HepG2 (cell line): ENCODE measurements around the gene LEPROT. TPM values are rescaled to one million over a fixed set of nuclear protein-coding genes. Genes with fewer than 3 reads are reported as not detected.

Experiments used
- ATAC-seq: fragments of 200-7000 bp; cut with Tn5 transposase; 3 replicates; pipeline ENCODE4 v1.9.1; 2020; ENCODE audit warnings: mild to moderate bottlenecking, moderate library complexity
- BruUV-seq: library from RNA; stranded (reverse); fragments of 400-500 nt; replicated peaks from 2 replicates; lab custom pipeline; 2021; lab: Mats Ljungman, UMichigan
- CTCF ChIA-PET: fragments of 300-600 bp; formaldehyde crosslinking; extraction: SDS; loops from one replicate; lab custom pipeline; 2021; ENCODE audit warnings: low total read pairs, inconsistent platforms, low intra/inter-chr PET ratio; lab: Yijun Ruan, JAX
- POLR2A ChIA-PET: fragments of 350-600 bp; sonication (Branson Sonifier 250); formaldehyde crosslinking; loops from one replicate; lab custom pipeline; 2020; ENCODE audit warnings: antibody characterized with exemption, inconsistent platforms; lab: Yijun Ruan, JAX
- DNase-seq: peaks from one replicate; pipeline ENCODE4 v3.0.0-alpha.2; 2015; ENCODE audit warnings: low spot score
- FAIRE-seq: peaks from 3 replicates; lab custom pipeline; 2011; peaks lifted over from hg19 to GRCh38; lab: Jason Lieb, UNC
- H2AFZ ChIP-seq: one replicate; pipeline ENCODE4 v1.6.1; 2011; ENCODE audit warnings: low read length, inconsistent platforms
- H3K27ac ChIP-seq: fragments of 300-600 bp; 3 replicates; pipeline ENCODE4 v1.8.0; 2011; ENCODE audit warnings: mixed run types, mild to moderate bottlenecking, mixed read lengths, low read length, inconsistent platforms; ENCODE audit not compliant: insufficient read depth; ENCODE audit errors: extremely low read length
- H3K27me3 ChIP-seq, 2 experiments: fragments of 200-600 bp in 1 of 2; 2 replicates in 1 of 2; 3 replicates in 1 of 2; pipeline versions ENCODE4 v1.6.0 to v1.8.0; 2011; ENCODE audit warnings: low read length in 2 of 2, mild to moderate bottlenecking in 2 of 2, moderate library complexity in 2 of 2, inconsistent platforms in 1 of 2; ENCODE audit not compliant: insufficient read depth in 2 of 2, control insufficient read depth in 1 of 2
- H3K36me3 ChIP-seq, 2 experiments: fragments of 200-600 bp in 1 of 2; replicated peaks in 1 of 2; 2 replicates in 1 of 2; 3 replicates in 1 of 2; pipeline versions ENCODE4 v1.5.1 to v1.8.0; 2011; ENCODE audit warnings: low read length in 2 of 2, inconsistent platforms in 1 of 2; ENCODE audit not compliant: insufficient read depth in 2 of 2, control insufficient read depth in 1 of 2
- H3K4me1 ChIP-seq: 2 replicates; pipeline ENCODE4 v1.5.1; 2012; ENCODE audit warnings: low read length, inconsistent platforms; ENCODE audit not compliant: insufficient read depth
- H3K4me2 ChIP-seq: 2 replicates; pipeline ENCODE4 v1.6.0; 2011; ENCODE audit warnings: low read depth, low read length, inconsistent platforms
- H3K4me3 ChIP-seq, 3 experiments: fragments of 200-600 bp in 1 of 3; sonication (generic), shearing (Covaris generic) in 1 of 3; replicated peaks in 1 of 3; 2 replicates each; pipeline ENCODE4 v1.5.1; 2011 to 2016; ENCODE audit warnings: low read length in 3 of 3, inconsistent platforms in 2 of 3, low read depth in 2 of 3, mild to moderate bottlenecking in 2 of 3, control low read depth in 1 of 3, mixed read lengths in 1 of 3; ENCODE audit not compliant: insufficient read depth in 1 of 3
- H3K79me2 ChIP-seq: one replicate; pipeline ENCODE4 v1.6.1; 2011; ENCODE audit warnings: low read length, inconsistent platforms; ENCODE audit not compliant: insufficient read depth
- H3K9ac ChIP-seq: 2 replicates; pipeline ENCODE4 v1.6.0; 2011; ENCODE audit warnings: mild to moderate bottlenecking, low read depth, low read length, inconsistent platforms; ENCODE audit not compliant: insufficient read depth
- H3K9me3 ChIP-seq: 2 replicates; pipeline ENCODE4 v1.5.1; 2012; ENCODE audit warnings: mild to moderate bottlenecking, low read length
- H4K20me1 ChIP-seq: 2 replicates; pipeline ENCODE4 v1.6.0; 2011; ENCODE audit warnings: inconsistent platforms, mild to moderate bottlenecking, low read length, moderate library complexity; ENCODE audit not compliant: insufficient read depth
- HNRNPLL ChIP-seq: fragments of 200-400 bp; formaldehyde crosslinking; IDR thresholded peaks from 2 replicates; pipeline ENCODE4 v1.6.1; 2017; ENCODE audit warnings: mild to moderate bottlenecking, low read depth, low read length; ENCODE audit not compliant: poor library complexity, severe bottlenecking
- MATR3 ChIP-seq: sonication (generic); formaldehyde crosslinking; IDR thresholded peaks from 2 replicates; pipeline ENCODE4 v1.4.0; 2020; ENCODE audit warnings: missing genetic modification reagents
- MTA1 ChIP-seq: sonication (generic); formaldehyde crosslinking; IDR thresholded peaks from 2 replicates; pipeline ENCODE4 v1.4.0; 2020; ENCODE audit warnings: missing genetic modification reagents, mild to moderate bottlenecking, borderline replicate concordance
- MXD4 ChIP-seq: IDR thresholded peaks from 2 replicates; pipeline ENCODE4 v1.6.1; 2016; ENCODE audit warnings: mild to moderate bottlenecking, missing biosample characterization, missing genetic modification reagents
- NFKBIZ ChIP-seq: IDR thresholded peaks from 2 replicates; pipeline ENCODE4 v1.6.1; 2018; ENCODE audit warnings: missing genetic modification reagents, missing compliant biosample characterization
- POGZ ChIP-seq: sonication (generic); formaldehyde crosslinking; IDR thresholded peaks from 2 replicates; pipeline ENCODE4 v1.4.0; 2020; ENCODE audit warnings: mild to moderate bottlenecking, missing genetic modification reagents
- RERE ChIP-seq: IDR thresholded peaks from 2 replicates; pipeline ENCODE4 v1.6.1; 2016; ENCODE audit warnings: low read depth, missing genetic modification reagents, missing compliant biosample characterization
- RFXANK ChIP-seq: IDR thresholded peaks from 2 replicates; pipeline ENCODE4 v1.6.1; 2016
- TOPORS ChIP-seq: sonication (generic); formaldehyde crosslinking; IDR thresholded peaks from 2 replicates; pipeline ENCODE4 v1.8.0; 2023; ENCODE audit warnings: mild to moderate bottlenecking, missing genetic modification reagents
- XRCC5 ChIP-seq: fragments of 200-400 bp; formaldehyde crosslinking; optimal IDR thresholded peaks from 2 replicates; pipeline ENCODE3; 2017; ENCODE audit warnings: mild to moderate bottlenecking, low read length
- ZNF224 ChIP-seq: sonication (generic); formaldehyde crosslinking; IDR thresholded peaks from 2 replicates; pipeline ENCODE4 v1.5.0; 2020; ENCODE audit warnings: mild to moderate bottlenecking, missing genetic modification reagents
- ZNF281 ChIP-seq: sonication (generic); formaldehyde crosslinking; IDR thresholded peaks from 2 replicates; pipeline ENCODE4 v1.4.0; 2020; ENCODE audit warnings: missing genetic modification reagents, borderline replicate concordance
- ZNF335 ChIP-seq: sonication (generic); formaldehyde crosslinking; IDR thresholded peaks from 2 replicates; pipeline ENCODE4 v1.4.0; 2020; ENCODE audit warnings: missing genetic modification reagents
- ZNF552 ChIP-seq: sonication (generic); formaldehyde crosslinking; IDR thresholded peaks from 2 replicates; pipeline ENCODE4 v1.9.0; 2022; ENCODE audit warnings: missing genetic modification reagents, mild to moderate bottlenecking, borderline replicate concordance
- ZNF652 ChIP-seq: IDR thresholded peaks from 2 replicates; pipeline ENCODE4 v1.6.1; 2016; ENCODE audit warnings: low read depth, borderline replicate concordance
- WGBS: methylation state at CpG from one replicate; pipeline ENCODE4 v1.1.6; 2017; ENCODE audit warnings: low lambda C conversion rate; 5-methylcytosine and 5-hydroxymethylcytosine counted together
- in situ Hi-C: cut with HindIII; loops from 2 replicates; pipeline ENCODE4 v1.10.0; 2017; ENCODE audit warnings: low pct_unique_long_range_greater_than_20kb; ENCODE audit not compliant: extremely low pct_ligation_motif_present
- intact Hi-C: fragments of 100-400 bp; cut with micrococcal nuclease; formaldehyde crosslinking; loops from one replicate; pipeline ENCODE4 v1.10.0; 2022; ENCODE audit not compliant: unreplicated experiment
- polyA plus RNA-seq, 8 experiments: library from polyadenylated mRNA; depleted of rRNA in 3 of 8; stranded (reverse) in 7 of 8; unstranded in 1 of 8; fragments of >200 nt; fragmentation: Illumina TruSeq in 4 of 8; extraction: Trizol in 4 of 8; gene quantifications; 2 replicates each; pipeline versions ENCODE4 v1.2.1 to v1.2.3, GENCODE V29; 2011 to 2016; ENCODE audit warnings: low read depth in 4 of 8, missing spikeins in 1 of 8, mixed read lengths in 1 of 8; ENCODE audit not compliant: insufficient read depth in 1 of 8
- total RNA-seq, 5 experiments: library from RNA; depleted of rRNA; stranded (reverse); fragments of >200 nt; fragmentation: Illumina TruSeq; extraction: Trizol; gene quantifications; 2 replicates each; pipeline ENCODE4 v1.2.3, GENCODE V29; 2016; ENCODE audit warnings: low read depth in 1 of 5

Gene LEPROT
- total and polyA plus RNA-seq, 2 of the 13 experiments (the other 11 are each of a cell fraction or from before 2014, with no cell fraction given) = 36.8 to 51.4 TPM

DNA sequence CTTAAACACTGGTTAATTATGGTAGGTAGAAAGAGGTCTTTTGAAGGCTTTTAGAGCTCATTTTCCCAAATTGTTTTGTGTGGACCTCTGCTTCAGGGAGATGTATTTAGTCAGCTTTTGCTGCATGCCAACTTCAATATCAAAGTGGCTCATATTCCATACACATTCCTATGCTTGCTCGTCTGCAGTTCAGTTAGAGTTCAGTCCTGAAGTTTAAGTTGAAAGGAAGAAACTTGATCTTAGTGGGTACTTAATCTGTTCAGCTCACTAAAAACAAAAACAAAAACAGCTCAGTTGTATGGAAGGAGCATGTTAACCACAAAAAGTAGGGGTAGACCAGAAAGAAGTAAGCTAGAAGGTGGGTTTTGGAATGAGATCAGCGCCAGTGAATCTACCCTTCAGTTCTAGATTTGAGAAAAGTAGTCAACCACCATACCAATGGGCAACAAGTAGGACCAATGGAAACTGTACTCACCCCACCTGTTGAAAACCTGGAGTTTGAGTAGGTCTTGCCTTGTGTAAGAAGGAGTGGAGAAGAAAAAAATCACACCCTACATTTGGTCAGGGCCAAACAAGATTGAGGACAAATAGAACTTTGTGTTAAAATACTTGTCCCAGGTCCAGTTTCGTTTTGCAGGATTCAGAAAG lies 58.0 kb downstream of the LEPROT start:
- POLR2A ChIA-PET = no interaction called here

More for the DNA sequence above, 58.0 kb downstream of the LEPROT start:
- Histone ChIP-seq H3K27me3 (no peaks in the 10 kb centered on the region), H3K79me2 (no peaks in the 10 kb centered on the region), H3K27ac (no peak overlapping the region), H3K4me3 (no peak overlapping the region), H3K36me3 (no peaks in the 10 kb centered on the region), H4K20me1 (no peaks in the 10 kb centered on the region), H3K4me2 (no peak overlapping the region), H2AFZ (no peak overlapping the region), H3K4me1 (peaks cover 62% of the 10 kb centered on the region), H3K9ac (no peak overlapping the region), H3K9me3 (no peaks in the 10 kb centered on the region)
- FAIRE-seq = no peak
- BruUV-seq = no TSS peak
- CTCF ChIA-PET = no interaction called here
- intact Hi-C loops = no loop called here
- no peak for ATAC-seq
- 84% methylated on average over 3 of the region's 3 CpGs for WGBS
- in situ Hi-C loops = no loop called here
- TF ChIP-seq POGZ (no peak), HNRNPLL (no peak), ZNF281 (CRISPR knock-in tag) (no peak), MTA1 (CRISPR knock-in tag) (no peak), RERE (no peak), XRCC5 (no peak), MATR3 (CRISPR knock-in tag) (no peak), ZNF552 (no peak), ZNF224 (CRISPR knock-in tag) (no peak), ZNF652 (CRISPR knock-in tag) (no peak), RFXANK (CRISPR knock-in tag) (no peak), ZNF335 (CRISPR knock-in tag) (no peak), TOPORS (no peak), NFKBIZ (no peak), MXD4 (CRISPR knock-in tag) (no peak)
- DNase-seq = no peak
